ENCODE results near the gene TTC6. TPM values are rescaled to one million over a fixed set of nuclear protein-coding genes. Genes with fewer than 3 reads are reported as not detected.

TTC6 gene
- total RNA-seq, 1 donor from 2014 or later = not detected

GRCh38 chr14:37580146-37580545, 15.3 kb upstream of the TTC6 start:
- TF ChIP-seq CTCF (IDR thresholded peaks at IDR 0.05) = no peak
- no peaks in the 10 kb centered on the region for H3K36me3 Mint-ChIP-seq (ENCODE audit: low read depth)
- no peak for DNase-seq (ENCODE audit: low spot score)
- no peak overlapping the region for H3K4me3 Mint-ChIP-seq (ENCODE audit: unreplicated experiment)
- H3K4me1 Mint-ChIP-seq (ENCODE audit: low read depth) = no peaks in the 10 kb centered on the region
- no peaks in the 10 kb centered on the region for H3K9me3 Mint-ChIP-seq (ENCODE audit: low read depth)
- no peak overlapping the region for H3K27ac Mint-ChIP-seq (ENCODE audit: unreplicated experiment)
- peaks cover 52% of the 10 kb centered on the region for H3K27me3 Mint-ChIP-seq (ENCODE audit: low read depth)

- H3K4me3 Mint-ChIP-seq (ENCODE audit: unreplicated experiment) = peak overlapping the region; percentile 19
Observed at GRCh38 chr14:37583358-37584210, 11.8 kb upstream of the TTC6 start.

GRCh38 chr14:37584211-37585100, 11.0 kb upstream of the TTC6 start:
- Mint-ChIP-seq H3K4me3 (ENCODE audit: unreplicated experiment) (no peak overlapping the region), H3K4me1 (ENCODE audit: low read depth) (peaks cover 5% of the 10 kb centered on the region), H3K9me3 (ENCODE audit: low read depth) (no peaks in the 10 kb centered on the region), H3K27me3 (ENCODE audit: low read depth) (peaks cover 58% of the 10 kb centered on the region), H3K36me3 (ENCODE audit: low read depth) (peaks cover 3% of the 10 kb centered on the region), H3K27ac (ENCODE audit: unreplicated experiment) (no peak overlapping the region)
- no peak for DNase-seq (ENCODE audit: low spot score)
- TF ChIP-seq CTCF (IDR thresholded peaks at IDR 0.05) = no peak

More at GRCh38 chr14:37583358-37584210, 11.8 kb upstream of the TTC6 start:
- H3K36me3 Mint-ChIP-seq (ENCODE audit: low read depth) = no peaks in the 10 kb centered on the region
- peaks cover 57% of the 10 kb centered on the region for H3K27me3 Mint-ChIP-seq (ENCODE audit: low read depth)
- no peaks in the 10 kb centered on the region for H3K9me3 Mint-ChIP-seq (ENCODE audit: low read depth)
- DNase-seq (ENCODE audit: low spot score) = no peak
- no peak overlapping the region for H3K27ac Mint-ChIP-seq (ENCODE audit: unreplicated experiment)
- TF ChIP-seq CTCF (IDR thresholded peaks at IDR 0.05) = no peak
- peaks cover 5% of the 10 kb centered on the region for H3K4me1 Mint-ChIP-seq (ENCODE audit: low read depth)

GRCh38 chr14:37585101-37585511, 10.3 kb upstream of the TTC6 start:
- no peak for DNase-seq (ENCODE audit: low spot score)
- no peak overlapping the region for H3K27ac Mint-ChIP-seq (ENCODE audit: unreplicated experiment)
- peaks cover 57% of the 10 kb centered on the region for H3K27me3 Mint-ChIP-seq (ENCODE audit: low read depth)
- no peak for TF ChIP-seq CTCF (IDR thresholded peaks at IDR 0.05)
- no peaks in the 10 kb centered on the region for H3K9me3 Mint-ChIP-seq (ENCODE audit: low read depth)
- peaks cover 3% of the 10 kb centered on the region for H3K36me3 Mint-ChIP-seq (ENCODE audit: low read depth)
- no peak overlapping the region for H3K4me3 Mint-ChIP-seq (ENCODE audit: unreplicated experiment)
- peaks cover 5% of the 10 kb centered on the region for H3K4me1 Mint-ChIP-seq (ENCODE audit: low read depth)

All from chondrocyte (in vitro differentiated cells).